K562 (cell line): ENCODE results near the gene CAST. TPM values are rescaled to one million over a fixed set of nuclear protein-coding genes. Genes with fewer than 3 reads are reported as not detected.
A peak's percentile ranks its signal among the peaks of the same experiment; 100 is the strongest.

Source experiments
- ATF7 ChIP-seq: fragments of 450-650 bp; IDR thresholded peaks from 2 replicates; pipeline ENCODE4 v1.7.1; 2014; ENCODE audit warnings: mild to moderate bottlenecking, moderate library complexity
- CEBPB ChIP-seq: fragments of 450-650 bp; IDR thresholded peaks from 2 replicates; pipeline ENCODE4 v1.6.1; 2016; ENCODE audit warnings: missing genetic modification characterization, missing compliant biosample characterization
- HINFP ChIP-seq: fragments of 450-650 bp; conservative IDR thresholded peaks from 2 replicates; pipeline ENCODE4 v1.6.1; 2016; ENCODE audit warnings: missing genetic modification characterization, low read depth, mild to moderate bottlenecking, control low read depth, missing compliant biosample characterization
- HMGN3 ChIP-seq: IDR thresholded peaks from 2 replicates; pipeline ENCODE4 v1.6.1; 2011; ENCODE audit warnings: borderline replicate concordance, low read depth, mild to moderate bottlenecking, mixed read lengths, low read length; ENCODE audit not compliant: insufficient read length; ENCODE audit errors: extremely low read depth
- IRF2 ChIP-seq: sonication (generic); formaldehyde crosslinking; IDR thresholded peaks from 2 replicates; pipeline ENCODE4 v1.8.1; 2022; ENCODE audit warnings: mild to moderate bottlenecking, missing genetic modification reagents
- JUND ChIP-seq, 2 experiments: IDR thresholded peaks; 2 replicates in 1 of 2; 3 replicates in 1 of 2; pipeline ENCODE4 v1.6.1; 2011; ENCODE audit warnings: borderline replicate concordance in 2 of 2, low read depth in 2 of 2, low read length in 2 of 2, improper control_type of control experiment in 1 of 2, missing biosample characterization in 1 of 2, missing genetic modification characterization in 1 of 2, missing genetic modification reagents in 1 of 2
- MNT ChIP-seq, 2 experiments: fragments of 450-650 bp; conservative IDR thresholded peaks; 2 replicates each; pipeline ENCODE4 v1.6.1; 2017; ENCODE audit warnings: mild to moderate bottlenecking in 2 of 2, moderate library complexity in 2 of 2
- NFE2 ChIP-seq: IDR thresholded peaks from 2 replicates; pipeline ENCODE4 v1.6.1; 2014; ENCODE audit warnings: antibody characterized with exemption, low read depth
- RBM14 ChIP-seq: fragments of 200-400 bp; formaldehyde crosslinking; IDR thresholded peaks from 2 replicates; pipeline ENCODE4 v1.6.1; 2018; ENCODE audit warnings: low read depth, mild to moderate bottlenecking, low read length, moderate library complexity, borderline replicate concordance; ENCODE audit not compliant: insufficient read depth
- RBM17 ChIP-seq: fragments of 200-400 bp; formaldehyde crosslinking; IDR thresholded peaks from 2 replicates; pipeline ENCODE4 v1.6.1; 2017; ENCODE audit warnings: low read depth, mild to moderate bottlenecking, low read length, borderline replicate concordance
- RBM22 ChIP-seq: fragments of 200-400 bp; formaldehyde crosslinking; IDR thresholded peaks from 2 replicates; pipeline ENCODE4 v1.6.1; 2018; ENCODE audit warnings: low read length, low read depth; ENCODE audit not compliant: poor library complexity, severe bottlenecking
- SMAD4 ChIP-seq: fragments of 250-450 bp; sonication (Bioruptor Pico); conservative IDR thresholded peaks from 2 replicates; pipeline ENCODE4 v1.8.0; 2021; ENCODE audit warnings: inconsistent platforms, mild to moderate bottlenecking, moderate library complexity
- ZNF146 ChIP-seq: IDR thresholded peaks from one replicate; pipeline ENCODE4 v1.6.1; 2018; ENCODE audit warnings: missing compliant biosample characterization; ENCODE audit not compliant: unreplicated experiment
- polyA plus RNA-seq, 8 experiments: library from polyadenylated mRNA; depleted of rRNA in 4 of 8; stranded (reverse) in 5 of 8; unstranded in 3 of 8; fragments of >200 nt; fragmentation: Nextera tagmentation in 2 of 8; fragmentation: Illumina TruSeq in 1 of 8; extraction: Ambion mirVana in 2 of 8; extraction: Trizol in 1 of 8; gene quantifications; 2 replicates each; pipeline versions ENCODE4 v1.2.1 to v1.2.3, GENCODE V29; 2011 to 2014; ENCODE audit warnings: inconsistent platforms in 1 of 8, missing spikeins in 1 of 8
- total RNA-seq, 7 experiments: library from RNA; depleted of rRNA in 6 of 7; stranded (reverse); fragments of >200 nt in 6 of 7; fragmentation: Illumina TruSeq in 2 of 7; extraction: Trizol in 2 of 7; gene quantifications; 2 replicates each; pipeline versions ENCODE4 v1.2.1 to v1.2.3, GENCODE V29; 2011 to 2021; ENCODE audit warnings: low replicate concordance in 1 of 7
- TF ChIP-seq, protein P1 (sequence below): fragments of 450-650 bp; formaldehyde crosslinking; conservative IDR thresholded peaks from 2 replicates; pipeline ENCODE4 v1.4.0; 2022; ENCODE audit warnings: mild to moderate bottlenecking, missing genetic modification characterization
- TF ChIP-seq, protein P2 (sequence below): IDR thresholded peaks from 2 replicates; pipeline ENCODE4 v1.6.1; 2011; ENCODE audit warnings: borderline replicate concordance, low read depth, mild to moderate bottlenecking, moderate library complexity, low read length; ENCODE audit not compliant: insufficient read depth, poor library complexity, severe bottlenecking

CAST gene
- total and polyA plus RNA-seq, 9 of the 15 experiments (the other 6 are each of a cell fraction or from before 2014, with no cell fraction given), result 55.5 to 136 (median 86.1) TPM

- TF ChIP-seq HINFP (no peak), RBM17 (no peak), RBM22 (no peak), ZNF146 (CRISPR knock-in tag) (no peak), RBM14 (no peak), SMAD4 (no peak), NFE2 (0 out of 2 replicates have a peak, but pooled peaks have one; percentile 7), HMGN3 (no peak), CEBPB (peak; percentile 46), JUND (IDR thresholded peaks at IDR 0.05; ENCODE audit: borderline replicate concordance, low read depth, low read length) (peak; percentile 77), JUND (tag; IDR thresholded peaks at IDR 0.05; ENCODE audit: borderline replicate concordance, low read depth, low read length) (peak; percentile 47; the same call in 1 of the 3 replicates), IRF2 (CRISPR knock-in tag) (no peak), ATF7 (0 out of 2 replicates have a peak, but pooled peaks have one; percentile 28), MNT (conservative IDR thresholded peaks at IDR 0.05) (no peak)
- TF ChIP-seq, protein P1, sequence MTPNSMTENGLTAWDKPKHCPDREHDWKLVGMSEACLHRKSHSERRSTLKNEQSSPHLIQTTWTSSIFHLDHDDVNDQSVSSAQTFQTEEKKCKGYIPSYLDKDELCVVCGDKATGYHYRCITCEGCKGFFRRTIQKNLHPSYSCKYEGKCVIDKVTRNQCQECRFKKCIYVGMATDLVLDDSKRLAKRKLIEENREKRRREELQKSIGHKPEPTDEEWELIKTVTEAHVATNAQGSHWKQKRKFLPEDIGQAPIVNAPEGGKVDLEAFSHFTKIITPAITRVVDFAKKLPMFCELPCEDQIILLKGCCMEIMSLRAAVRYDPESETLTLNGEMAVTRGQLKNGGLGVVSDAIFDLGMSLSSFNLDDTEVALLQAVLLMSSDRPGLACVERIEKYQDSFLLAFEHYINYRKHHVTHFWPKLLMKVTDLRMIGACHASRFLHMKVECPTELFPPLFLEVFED, result no peak
- TF ChIP-seq, protein P2, sequence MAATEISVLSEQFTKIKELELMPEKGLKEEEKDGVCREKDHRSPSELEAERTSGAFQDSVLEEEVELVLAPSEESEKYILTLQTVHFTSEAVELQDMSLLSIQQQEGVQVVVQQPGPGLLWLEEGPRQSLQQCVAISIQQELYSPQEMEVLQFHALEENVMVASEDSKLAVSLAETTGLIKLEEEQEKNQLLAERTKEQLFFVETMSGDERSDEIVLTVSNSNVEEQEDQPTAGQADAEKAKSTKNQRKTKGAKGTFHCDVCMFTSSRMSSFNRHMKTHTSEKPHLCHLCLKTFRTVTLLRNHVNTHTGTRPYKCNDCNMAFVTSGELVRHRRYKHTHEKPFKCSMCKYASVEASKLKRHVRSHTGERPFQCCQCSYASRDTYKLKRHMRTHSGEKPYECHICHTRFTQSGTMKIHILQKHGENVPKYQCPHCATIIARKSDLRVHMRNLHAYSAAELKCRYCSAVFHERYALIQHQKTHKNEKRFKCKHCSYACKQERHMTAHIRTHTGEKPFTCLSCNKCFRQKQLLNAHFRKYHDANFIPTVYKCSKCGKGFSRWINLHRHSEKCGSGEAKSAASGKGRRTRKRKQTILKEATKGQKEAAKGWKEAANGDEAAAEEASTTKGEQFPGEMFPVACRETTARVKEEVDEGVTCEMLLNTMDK, result no peak
Observed at GRCh38 chr5:96733771-96734500, 71.8 kb downstream of the CAST start (continued).
